Aorta (tissue), 5 donors: Measurements from ENCODE around the gene GPATCH8. TPM values are rescaled to one million over a fixed set of nuclear protein-coding genes. Genes with fewer than 3 reads are reported as not detected.

Experiments used
- ATAC-seq: fragments of 200-7000 bp; cut with Tn5 transposase; one replicate; pipeline ENCODE4 v1.9.1; 2022; ENCODE audit warnings: moderate library complexity; ENCODE audit not compliant: low FRiP score
- DNase-seq, 2 donors: peaks; one replicate each; pipeline ENCODE4 v3.0.0-alpha.2; 2020
- H3K27ac ChIP-seq, 2 donors: one replicate each; pipeline ENCODE4 v1.5.1; 2013; ENCODE audit warnings: low read length in 2 of 2, mild to moderate bottlenecking in 2 of 2, moderate library complexity in 2 of 2, control low read depth in 1 of 2, inconsistent platforms in 1 of 2, low read depth in 1 of 2
- H3K27me3 ChIP-seq, 2 donors: one replicate each; pipeline ENCODE4 v1.6.1; 2013; ENCODE audit warnings: control low read depth in 1 of 2, low read length in 1 of 2, mild to moderate bottlenecking in 1 of 2, moderate library complexity in 1 of 2; ENCODE audit not compliant: insufficient read depth in 2 of 2, control insufficient read depth in 1 of 2
- H3K36me3 ChIP-seq, 2 donors: one replicate each; pipeline ENCODE4 v1.6.1; 2013; ENCODE audit warnings: control low read depth in 1 of 2, low read length in 1 of 2, mild to moderate bottlenecking in 1 of 2; ENCODE audit not compliant: insufficient read depth in 2 of 2, control insufficient read depth in 1 of 2
- H3K4me1 ChIP-seq, 2 donors: one replicate each; pipeline ENCODE4 v1.6.1; 2013; ENCODE audit warnings: low read length in 2 of 2, control low read depth in 1 of 2, mild to moderate bottlenecking in 1 of 2, moderate library complexity in 1 of 2; ENCODE audit not compliant: insufficient read depth in 2 of 2, control insufficient read depth in 1 of 2
- H3K4me3 ChIP-seq, 2 donors: one replicate each; pipeline ENCODE4 v1.5.1; 2013; ENCODE audit warnings: low read length in 2 of 2, control low read depth in 1 of 2, mild to moderate bottlenecking in 1 of 2
- H3K9me3 ChIP-seq: one replicate; pipeline ENCODE4 v1.6.1; 2013; ENCODE audit warnings: mild to moderate bottlenecking, low read length; ENCODE audit not compliant: control insufficient read depth
- WGBS, 2 donors: extraction: QIAGEN DNeasy Blood & Tissue Kit; methylation state at CpG; one replicate each; pipeline ENCODE4 v1.1.7; 2013; 5-methylcytosine and 5-hydroxymethylcytosine counted together
- intact Hi-C, 2 donors: fragments of 100-400 bp; cut with DNase I; formaldehyde crosslinking; loops; one replicate each; pipeline versions ENCODE4 v1.14.2 to v1.15.0; 2022
- polyA plus RNA-seq, 2 donors: library from polyadenylated mRNA; stranded (reverse); fragments of 200-250 nt; gene quantifications; one replicate each; pipeline ENCODE4 v1.2.3, GENCODE V29; 2013
- total RNA-seq, 2 donors: library from RNA; stranded (reverse); fragmentation: NEBNext Ultra II Directional; extraction: Animal tissue kit (Norgen Biotek cat#: 25700); gene quantifications; one replicate each; pipeline ENCODE4 v1.2.1, GENCODE V29; 2021
- donor health status: healthy with polysubstance abuse.
- donor health status: Bipolar disorder and iron deficiency.
- donor health status: DM: no; HTN: no; CAD: no.
- donor health status: DM: no; HTN: no; CAD: no.
- donor health status: DM: yes; HTN: yes; CAD: no.

GPATCH8 gene
- total and polyA plus RNA-seq, 4 donors, result 4.9 to 56.5 (median 27.3) TPM

DNA sequence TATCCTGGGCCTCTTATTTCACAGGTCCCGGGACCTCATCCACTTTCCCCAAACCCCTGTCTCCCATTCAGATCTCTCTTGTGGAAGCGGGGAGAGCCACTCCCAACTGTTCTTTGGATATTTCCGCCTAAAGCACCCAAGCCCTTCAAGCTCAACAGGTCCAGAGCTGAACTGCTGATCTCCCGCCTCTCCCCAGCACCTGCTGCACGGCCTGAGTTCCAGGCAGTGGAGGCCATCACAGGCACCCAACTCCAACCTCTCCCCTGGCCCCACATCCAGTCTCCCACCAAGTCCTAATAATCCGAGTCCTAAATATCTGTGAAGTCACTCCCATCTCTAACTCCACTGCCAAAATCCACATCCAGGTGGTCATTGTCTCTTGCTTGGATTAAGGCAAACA is 120.3 kb downstream of the GPATCH8 start:
- DNase-seq (peak in 1 of 2 donors; percentile 49), ATAC-seq (no peak)
- 87 to 92% methylated on average over 6 of the region's 6 CpGs for WGBS, 2 donors
- H3K36me3 ChIP-seq, result no peaks in the 10 kb centered on the region
- no peaks in the 10 kb centered on the region for H3K4me1 ChIP-seq
- no peaks in the 10 kb centered on the region for H3K27me3 ChIP-seq
- no peaks in the 10 kb centered on the region for H3K9me3 ChIP-seq
- H3K4me3 ChIP-seq, result no peak overlapping the region
- no peak overlapping the region for H3K27ac ChIP-seq
- intact Hi-C loops, result loop anchor here in 1 of 2 donors (10.0 kb wide), 1 partner anchor 122 kb away; the partner anchor contains the start of gene GPATCH8

DNA sequence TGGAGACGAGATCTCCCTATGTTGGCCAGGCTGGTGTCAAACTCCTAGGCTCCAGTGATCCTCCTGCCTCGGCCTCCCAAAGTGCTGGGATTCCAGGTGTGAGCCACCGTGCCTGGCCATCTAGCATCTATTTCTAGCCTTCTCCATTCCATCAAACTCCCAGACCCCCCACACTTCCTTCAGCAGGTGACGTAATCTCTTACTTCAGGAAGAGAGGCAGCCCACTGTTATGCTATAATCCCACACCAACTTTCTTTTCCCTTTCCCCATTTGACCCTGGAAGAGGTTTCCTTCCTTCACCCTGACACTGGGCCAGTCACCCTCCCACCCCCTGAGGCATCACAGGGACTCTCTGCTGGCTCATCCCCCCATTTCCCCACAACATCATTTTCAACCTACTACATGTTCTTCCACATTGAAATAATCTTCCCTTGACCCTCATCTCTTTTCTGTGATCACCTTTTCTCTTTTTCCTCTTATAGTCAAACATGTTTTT is 121.3 kb downstream of the GPATCH8 start:
- intact Hi-C loops, result loop anchor here in 1 of 2 donors (10.0 kb wide), 1 partner anchor 123 kb away; the partner anchor contains the start of gene GPATCH8
- Histone ChIP-seq H3K36me3 (no peaks in the 10 kb centered on the region), H3K27ac (no peak overlapping the region), H3K27me3 (no peaks in the 10 kb centered on the region), H3K9me3 (no peaks in the 10 kb centered on the region), H3K4me1 (no peaks in the 10 kb centered on the region), H3K4me3 (no peak overlapping the region)
- WGBS, 2 donors, result 82 to 85% methylated on average over 4 of the region's 4 CpGs
- no peak for DNase-seq
- no peak for ATAC-seq

DNA sequence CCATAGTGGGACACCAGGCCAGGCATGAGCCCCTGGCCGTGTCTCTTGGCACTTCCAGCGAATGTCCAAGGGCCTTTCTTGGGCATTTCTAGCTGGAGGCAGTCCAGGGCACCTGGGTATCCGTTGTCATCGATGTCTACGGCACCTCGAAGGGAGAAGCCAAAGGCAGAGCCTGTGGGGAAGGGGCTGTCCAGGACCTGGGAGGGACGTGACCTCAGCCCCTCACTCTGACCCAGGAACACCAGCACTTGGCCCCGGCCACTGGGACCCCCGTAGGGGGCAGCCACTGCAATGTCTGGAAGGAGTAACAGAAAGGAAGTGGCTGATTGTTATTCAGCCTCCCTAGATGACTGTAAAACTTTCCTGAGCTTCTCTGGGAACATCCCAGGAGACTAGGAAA is 122.4 kb downstream of the GPATCH8 start:
- DNase-seq, result peak in 1 of 2 donors; percentile 27
- Histone ChIP-seq H3K9me3 (no peaks in the 10 kb centered on the region), H3K4me1 (no peaks in the 10 kb centered on the region), H3K27ac (no peak overlapping the region), H3K4me3 (no peak overlapping the region), H3K36me3 (no peaks in the 10 kb centered on the region), H3K27me3 (no peaks in the 10 kb centered on the region)
- no peak for ATAC-seq
- intact Hi-C loops, result loop anchor here in 1 of 2 donors (10.0 kb wide), 1 partner anchor 124 kb away; the partner anchor contains the start of gene GPATCH8
- WGBS, 2 donors, result 75 to 77% methylated on average over 9 of the region's 9 CpGs

GRCh38 chr17:44379887-44380286 is 123.3 kb downstream of the GPATCH8 start:
- 91 to 93% methylated on average over 10 of the region's 10 CpGs for WGBS, 2 donors

GRCh38 chr17:44378171-44378705 is 125.0 kb downstream of the GPATCH8 start:
- DNase-seq (peak in 1 of 2 donors; percentile 68), ATAC-seq (no peak)
- intact Hi-C loops, result no loop called here
- no peak overlapping the region for H3K4me3 ChIP-seq
- H3K27ac ChIP-seq, result no peak overlapping the region
- no peaks in the 10 kb centered on the region for H3K4me1 ChIP-seq
- WGBS, 2 donors, result 83 to 86% methylated on average over 14 of the region's 14 CpGs
- no peaks in the 10 kb centered on the region for H3K27me3 ChIP-seq
- no peaks in the 10 kb centered on the region for H3K36me3 ChIP-seq
- no peaks in the 10 kb centered on the region for H3K9me3 ChIP-seq

More at GRCh38 chr17:44379887-44380286, 123.3 kb downstream of the GPATCH8 start:
- intact Hi-C loops, result loop anchor here in 1 of 2 donors (10.0 kb wide), 1 partner anchor 125 kb away; the partner anchor contains the start of gene GPATCH8
- Histone ChIP-seq H3K4me1 (no peaks in the 10 kb centered on the region), H3K4me3 (no peak overlapping the region), H3K36me3 (no peaks in the 10 kb centered on the region), H3K9me3 (no peaks in the 10 kb centered on the region), H3K27ac (no peak overlapping the region), H3K27me3 (no peaks in the 10 kb centered on the region)
- no peak for DNase-seq
- no peak for ATAC-seq

GRCh38 chr17:44376779-44377178 is 126.4 kb downstream of the GPATCH8 start:
- no peak for ATAC-seq
- peak in 1 of 2 donors; percentile 48 for DNase-seq
- no peaks in the 10 kb centered on the region for H3K36me3 ChIP-seq
- H3K27me3 ChIP-seq, result no peaks in the 10 kb centered on the region
- intact Hi-C loops, result no loop called here
- 80 to 87% methylated on average over 12 of the region's 12 CpGs for WGBS, 2 donors
- H3K4me1 ChIP-seq, result no peaks in the 10 kb centered on the region
- no peaks in the 10 kb centered on the region for H3K9me3 ChIP-seq
- H3K4me3 ChIP-seq, result no peak overlapping the region
- no peak overlapping the region for H3K27ac ChIP-seq

GRCh38 chr17:44376124-44376523 is 127.1 kb downstream of the GPATCH8 start:
- H3K4me1 ChIP-seq, result no peaks in the 10 kb centered on the region
- peak in 1 of 2 donors; percentile 75 for DNase-seq
- H3K27me3 ChIP-seq, result no peaks in the 10 kb centered on the region
- no peak overlapping the region for H3K4me3 ChIP-seq
- peak; percentile 53 for ATAC-seq
- intact Hi-C loops, result no loop called here
- H3K27ac ChIP-seq, result no peak overlapping the region
- no peaks in the 10 kb centered on the region for H3K36me3 ChIP-seq
- WGBS, 2 donors, result 2 to 3% methylated on average over 5 of the region's 5 CpGs
- H3K9me3 ChIP-seq, result no peaks in the 10 kb centered on the region

DNA sequence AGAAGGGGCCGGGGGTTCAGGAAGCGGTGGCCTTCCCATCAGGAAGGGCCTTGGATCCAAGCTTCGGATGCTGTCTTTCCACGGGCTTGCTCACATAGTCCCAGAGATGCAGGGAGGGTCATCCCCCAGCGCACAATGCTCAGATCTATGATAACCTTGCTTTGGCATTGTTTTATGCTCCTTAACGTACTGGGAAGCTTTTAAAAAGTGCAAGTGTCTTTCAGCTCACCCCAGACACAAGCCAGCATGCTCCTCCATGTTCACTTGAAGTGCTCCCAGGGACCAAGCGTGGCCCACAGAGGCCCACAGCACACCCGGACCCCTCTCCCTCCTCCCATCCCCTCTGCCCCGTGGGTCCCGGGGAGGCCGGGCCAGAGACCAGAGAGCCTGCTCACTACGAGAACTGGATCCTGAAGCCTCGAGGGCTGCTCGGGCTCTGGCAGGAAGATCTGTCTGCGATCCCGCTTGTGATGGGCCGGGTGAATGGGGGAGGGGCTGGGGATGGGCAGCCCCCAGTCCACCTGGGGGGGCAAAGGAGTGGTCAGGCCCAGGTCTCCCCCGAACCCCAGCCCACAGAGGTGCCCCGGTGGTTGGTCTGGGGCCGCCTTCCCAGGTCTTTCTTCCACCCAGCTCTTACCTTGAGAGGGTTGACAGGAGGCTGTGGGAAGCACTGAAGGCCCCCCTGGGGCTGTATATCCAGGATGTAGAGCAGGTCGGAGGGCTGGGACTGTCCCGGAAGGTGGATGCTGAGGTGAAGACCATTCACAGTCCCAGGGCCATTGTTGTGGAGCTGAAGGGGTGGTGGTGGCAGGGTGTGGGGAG is 127.8 kb downstream of the GPATCH8 start:
- intact Hi-C loops, result no loop called here
- Histone ChIP-seq H3K36me3 (no peaks in the 10 kb centered on the region), H3K4me3 (no peak overlapping the region), H3K9me3 (no peaks in the 10 kb centered on the region), H3K4me1 (no peaks in the 10 kb centered on the region), H3K27me3 (no peaks in the 10 kb centered on the region), H3K27ac (no peak overlapping the region)
- 29 to 32% methylated on average over 22 of the region's 22 CpGs for WGBS, 2 donors
- ATAC-seq (peak; percentile 52), DNase-seq (peak in 1 of 2 donors; percentile 62)
